MM.1S (cell line): ENCODE data around the gene PPP3R1.

Experiments
- DNase-seq: peaks from one replicate; pipeline ENCODE4 v3.0.0-alpha.2; 2015
- H2AFZ ChIP-seq: fragments of 300-600 bp; sonication (generic); 2 replicates; pipeline ENCODE4 v1.6.0; 2016; ENCODE audit warnings: antibody characterized with exemption, low read length
- H3F3A ChIP-seq: fragments of 300-600 bp; sonication (generic); 2 replicates; pipeline ENCODE4 v1.6.1; 2016; ENCODE audit warnings: mild to moderate bottlenecking, antibody characterized with exemption, low read length, moderate library complexity, mixed read lengths; ENCODE audit not compliant: insufficient read depth
- H3K27ac ChIP-seq: fragments of 300-600 bp; sonication (generic); 2 replicates; pipeline ENCODE4 v1.5.1; 2016; ENCODE audit warnings: mild to moderate bottlenecking, low read length
- H3K27me3 ChIP-seq: fragments of 300-600 bp; sonication (generic); replicated peaks from 2 replicates; pipeline ENCODE4 v1.6.0; 2016; ENCODE audit warnings: low read length; ENCODE audit not compliant: insufficient read depth
- H3K36me3 ChIP-seq: fragments of 300-600 bp; sonication (generic); replicated peaks from 2 replicates; pipeline ENCODE4 v1.6.1; 2016; ENCODE audit warnings: mild to moderate bottlenecking, low read length, mixed read lengths; ENCODE audit not compliant: insufficient read depth
- H3K4me1 ChIP-seq: fragments of 300-600 bp; sonication (generic); 2 replicates; pipeline ENCODE4 v1.6.1; 2016; ENCODE audit warnings: low read length, mixed read lengths
- H3K4me2 ChIP-seq: fragments of 300-600 bp; sonication (generic); 2 replicates; pipeline ENCODE4 v1.6.0; 2016; ENCODE audit warnings: low read depth, low read length
- H3K4me3 ChIP-seq: fragments of 300-600 bp; sonication (generic); 2 replicates; pipeline ENCODE4 v1.5.1; 2016; ENCODE audit warnings: low read length, mixed read lengths
- H3K79me2 ChIP-seq: fragments of 300-600 bp; sonication (generic); 2 replicates; pipeline ENCODE4 v1.6.1; 2016; ENCODE audit warnings: mixed run types, low read length, mixed read lengths
- H3K9ac ChIP-seq: fragments of 300-600 bp; sonication (generic); 2 replicates; pipeline ENCODE4 v1.6.1; 2016; ENCODE audit warnings: low read length, mixed read lengths
- H3K9me2 ChIP-seq: fragments of 300-600 bp; sonication (generic); replicated peaks from 2 replicates; pipeline ENCODE4 v1.6.1; 2016; ENCODE audit warnings: mild to moderate bottlenecking, low read length, mixed read lengths; ENCODE audit not compliant: insufficient read depth
- H3K9me3 ChIP-seq: fragments of 300-600 bp; sonication (generic); replicated peaks from 2 replicates; pipeline ENCODE4 v1.6.1; 2016; ENCODE audit warnings: mild to moderate bottlenecking, low read length, mixed read lengths; ENCODE audit not compliant: insufficient read depth
- H4K20me1 ChIP-seq: fragments of 300-600 bp; sonication (generic); 2 replicates; pipeline ENCODE4 v1.6.1; 2016; ENCODE audit warnings: mild to moderate bottlenecking, low read length, moderate library complexity, mixed read lengths; ENCODE audit not compliant: insufficient read depth
- EZH2 ChIP-seq: fragments of 300-600 bp; sonication (generic); optimal IDR thresholded peaks from 2 replicates; pipeline ENCODE3; 2017; ENCODE audit warnings: low read depth, mild to moderate bottlenecking, antibody characterized with exemption, low read length, mixed read lengths
- EZH2phosphoT487 ChIP-seq: fragments of 300-600 bp; sonication (generic); IDR thresholded peaks from 2 replicates; pipeline ENCODE4 v1.6.1; 2018; ENCODE audit warnings: antibody characterized with exemption, low read length
- TF ChIP-seq, protein P1 (sequence below): fragments of 300-600 bp; sonication (generic); IDR thresholded peaks from 2 replicates; pipeline ENCODE4 v1.5.1; 2016; ENCODE audit warnings: antibody characterized with exemption, low read length, mixed read lengths

PPP3R1 gene

DNA sequence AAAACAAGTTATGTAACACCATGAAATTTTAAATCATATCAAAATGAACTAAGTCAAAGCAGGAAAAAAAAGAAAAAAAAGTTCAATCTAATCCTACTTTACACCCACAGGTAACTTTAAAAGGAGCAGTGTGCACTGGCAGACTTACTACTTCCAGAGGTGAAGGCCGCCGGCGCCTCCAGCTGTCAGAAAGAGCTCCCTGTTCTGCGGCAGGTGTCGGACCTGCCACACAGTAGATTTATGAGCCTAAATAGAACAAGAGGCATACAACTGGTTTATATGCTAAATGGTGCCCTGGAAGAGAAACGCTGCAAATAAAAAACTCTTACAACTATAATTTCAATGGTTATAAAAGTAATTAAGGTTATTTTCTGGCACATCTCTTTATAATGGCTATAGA, 117.8 kb downstream of the PPP3R1 start:
- no peak for TF ChIP-seq EZH2
- TF ChIP-seq EZH2phosphoT487, result no peak
- TF ChIP-seq, protein P1, sequence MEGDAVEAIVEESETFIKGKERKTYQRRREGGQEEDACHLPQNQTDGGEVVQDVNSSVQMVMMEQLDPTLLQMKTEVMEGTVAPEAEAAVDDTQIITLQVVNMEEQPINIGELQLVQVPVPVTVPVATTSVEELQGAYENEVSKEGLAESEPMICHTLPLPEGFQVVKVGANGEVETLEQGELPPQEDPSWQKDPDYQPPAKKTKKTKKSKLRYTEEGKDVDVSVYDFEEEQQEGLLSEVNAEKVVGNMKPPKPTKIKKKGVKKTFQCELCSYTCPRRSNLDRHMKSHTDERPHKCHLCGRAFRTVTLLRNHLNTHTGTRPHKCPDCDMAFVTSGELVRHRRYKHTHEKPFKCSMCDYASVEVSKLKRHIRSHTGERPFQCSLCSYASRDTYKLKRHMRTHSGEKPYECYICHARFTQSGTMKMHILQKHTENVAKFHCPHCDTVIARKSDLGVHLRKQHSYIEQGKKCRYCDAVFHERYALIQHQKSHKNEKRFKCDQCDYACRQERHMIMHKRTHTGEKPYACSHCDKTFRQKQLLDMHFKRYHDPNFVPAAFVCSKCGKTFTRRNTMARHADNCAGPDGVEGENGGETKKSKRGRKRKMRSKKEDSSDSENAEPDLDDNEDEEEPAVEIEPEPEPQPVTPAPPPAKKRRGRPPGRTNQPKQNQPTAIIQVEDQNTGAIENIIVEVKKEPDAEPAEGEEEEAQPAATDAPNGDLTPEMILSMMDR, result no peak
- no peaks in the 10 kb centered on the region for H4K20me1 ChIP-seq
- no peaks in the 10 kb centered on the region for H3K27me3 ChIP-seq
- H3K36me3 ChIP-seq, result no peaks in the 10 kb centered on the region
- no peaks in the 10 kb centered on the region for H3K9me2 ChIP-seq
- no peaks in the 10 kb centered on the region for H3K79me2 ChIP-seq
- H3F3A ChIP-seq, result no peaks in the 10 kb centered on the region
- H3K4me3 ChIP-seq, result no peak overlapping the region
- H3K9me3 ChIP-seq, result no peaks in the 10 kb centered on the region
- no peak overlapping the region for H2AFZ ChIP-seq
- no peaks in the 10 kb centered on the region for H3K4me1 ChIP-seq
- H3K27ac ChIP-seq, result no peak overlapping the region
- H3K4me2 ChIP-seq, result no peak overlapping the region
- H3K9ac ChIP-seq, result no peak overlapping the region
- DNase-seq, result no peak

DNA sequence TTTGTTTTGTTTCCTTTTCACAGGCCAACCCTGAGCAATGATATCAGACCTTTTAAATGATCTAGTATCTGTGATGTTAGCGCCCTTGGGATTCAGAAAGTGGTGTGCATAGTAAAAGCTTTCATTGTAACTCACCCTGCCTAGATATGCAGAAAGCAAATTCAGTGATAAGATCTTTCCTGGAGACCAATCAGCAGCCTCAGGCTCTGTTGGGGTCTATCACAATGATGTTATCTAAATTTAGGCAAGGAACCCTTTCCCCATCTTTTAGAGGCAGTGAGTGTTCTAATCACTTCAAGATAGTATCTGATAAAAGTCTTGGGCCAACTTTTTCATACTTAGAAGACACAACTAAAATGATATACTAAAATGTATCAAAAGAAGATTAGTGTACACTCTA, 118.2 kb downstream of the PPP3R1 start:
- H2AFZ ChIP-seq, result no peak overlapping the region
- H3K9me3 ChIP-seq, result no peaks in the 10 kb centered on the region
- H3K4me2 ChIP-seq, result no peak overlapping the region

More for the DNA sequence above, 118.2 kb downstream of the PPP3R1 start:
- H3F3A ChIP-seq, result no peaks in the 10 kb centered on the region
- H3K27ac ChIP-seq, result no peak overlapping the region
- no peak for DNase-seq
- no peak overlapping the region for H3K9ac ChIP-seq
- H3K9me2 ChIP-seq, result no peaks in the 10 kb centered on the region
- no peaks in the 10 kb centered on the region for H3K27me3 ChIP-seq
- no peaks in the 10 kb centered on the region for H4K20me1 ChIP-seq
- H3K79me2 ChIP-seq, result no peaks in the 10 kb centered on the region
- no peaks in the 10 kb centered on the region for H3K36me3 ChIP-seq
- no peaks in the 10 kb centered on the region for H3K4me1 ChIP-seq
- no peak overlapping the region for H3K4me3 ChIP-seq
- TF ChIP-seq EZH2 (no peak), EZH2phosphoT487 (no peak)
- TF ChIP-seq, protein P1, result no peak
